B cell (primary cell): ENCODE results near the gene EPAS1. TPM values are rescaled to one million over a fixed set of nuclear protein-coding genes. Genes with fewer than 3 reads are reported as not detected.

Experiments used
- ATAC-seq: fragments of 200-7000 bp; cut with Tn5 transposase; one replicate; pipeline ENCODE4 v1.10.0; 2021; ENCODE audit warnings: low read depth, mild to moderate bottlenecking, moderate number of reproducible peaks, moderate library complexity
- CTCF ChIA-PET: fragments of 350-600 bp; sonication (Branson Sonifier 250); formaldehyde crosslinking; loops from one replicate; lab custom pipeline; 2021; ENCODE audit warnings: antibody characterized with exemption, inconsistent platforms; lab: Charles Lee
- POLR2A ChIA-PET: fragments of 350-600 bp; sonication (Branson Sonifier 250); formaldehyde crosslinking; loops from one replicate; lab custom pipeline; 2021; ENCODE audit warnings: antibody characterized with exemption; lab: Charles Lee
- DNase-seq: peaks from one replicate; pipeline ENCODE4 v3.0.0; 2013
- H2AFZ ChIP-seq: 2 replicates; pipeline ENCODE4 v1.6.1; 2012; ENCODE audit warnings: mild to moderate bottlenecking, low read depth, low read length; ENCODE audit not compliant: insufficient read depth, poor library complexity, severe bottlenecking
- H3K27ac ChIP-seq, 2 donors: 1 replicate in 1 of 2; 2 replicates in 1 of 2; pipeline ENCODE4 v1.5.1; 2012 to 2013; ENCODE audit warnings: low read length in 2 of 2, mild to moderate bottlenecking in 2 of 2, moderate library complexity in 1 of 2
- H3K27me3 ChIP-seq, 4 experiments: fragments of 200-600 bp in 1 of 4; sonication (generic) in 1 of 4; replicated peaks in 1 of 4; 1 replicate in 2 of 4; 2 replicates in 2 of 4; pipeline versions ENCODE4 v1.6.1 to v1.7.0; 2013 to 2016; ENCODE audit warnings: low read length in 3 of 4, mild to moderate bottlenecking in 2 of 4, mixed read lengths in 1 of 4, moderate library complexity in 1 of 4; ENCODE audit not compliant: insufficient read depth in 4 of 4, control insufficient read depth in 3 of 4; ENCODE audit errors: control extremely low read depth in 1 of 4
- H3K36me3 ChIP-seq, 2 experiments: replicated peaks in 1 of 2; 1 replicate in 1 of 2; 2 replicates in 1 of 2; pipeline versions ENCODE4 v1.6.1 to v1.7.1; 2013; ENCODE audit warnings: low read length in 1 of 2; ENCODE audit not compliant: insufficient read depth in 2 of 2, control insufficient read depth in 1 of 2; ENCODE audit errors: control extremely low read depth in 1 of 2, extremely low read depth in 1 of 2
- H3K4me1 ChIP-seq, 2 donors: fragments of 200-600 bp in 1 of 2; sonication (generic) in 1 of 2; 1 replicate in 1 of 2; 2 replicates in 1 of 2; pipeline versions ENCODE4 v1.5.1 to v1.6.1; 2013 to 2017; ENCODE audit warnings: low read length in 2 of 2; ENCODE audit not compliant: control insufficient read depth in 2 of 2, insufficient read depth in 2 of 2
- H3K4me2 ChIP-seq: replicated peaks from 2 replicates; pipeline ENCODE3; 2012; ENCODE audit warnings: mild to moderate bottlenecking, low read depth, low read length; ENCODE audit not compliant: poor library complexity, severe bottlenecking
- H3K4me3 ChIP-seq, 5 experiments: fragments of 200-600 bp in 1 of 5; sonication (generic) in 1 of 5; 1 replicate in 3 of 5; 2 replicates in 2 of 5; pipeline versions ENCODE4 v1.5.1 to v1.7.0; 2011 to 2016; ENCODE audit warnings: low read length in 4 of 5, mild to moderate bottlenecking in 4 of 5, low read depth in 2 of 5, control low read depth in 1 of 5, moderate library complexity in 1 of 5; ENCODE audit not compliant: insufficient read depth in 1 of 5; ENCODE audit errors: control extremely low read depth in 1 of 5, extremely low read depth in 1 of 5
- H3K79me2 ChIP-seq: fragments of 200-600 bp; sonication (generic); one replicate; pipeline ENCODE4 v1.6.0; 2016; ENCODE audit warnings: low read length; ENCODE audit not compliant: control insufficient read depth, insufficient read depth
- H3K9ac ChIP-seq: fragments of 200-600 bp; sonication (generic); 2 replicates; pipeline ENCODE4 v1.6.1; 2017; ENCODE audit warnings: mild to moderate bottlenecking, low read length, moderate library complexity
- H3K9me3 ChIP-seq, 3 donors: one replicate each; pipeline versions ENCODE4 v1.6.1 to v1.7.1; 2013; ENCODE audit warnings: low read length in 2 of 3; ENCODE audit not compliant: control insufficient read depth in 2 of 3, insufficient read depth in 1 of 3; ENCODE audit errors: control extremely low read depth in 1 of 3
- H4K20me1 ChIP-seq: 2 replicates; pipeline ENCODE4 v1.6.0; 2012; ENCODE audit warnings: mild to moderate bottlenecking, low read length; ENCODE audit not compliant: insufficient read depth, control insufficient read depth, poor library complexity, severe bottlenecking
- H3K27ac Mint-ChIP-seq: one replicate; pipeline ENCODE4 v1.8.0; 2021; ENCODE audit warnings: mixed read lengths
- H3K27me3 Mint-ChIP-seq: one replicate; pipeline ENCODE4 v1.8.0; 2021; ENCODE audit warnings: mixed read lengths
- H3K4me1 Mint-ChIP-seq: one replicate; pipeline ENCODE4 v1.8.0; 2021; ENCODE audit warnings: mixed read lengths
- H3K4me3 Mint-ChIP-seq: one replicate; pipeline ENCODE4 v1.8.0; 2021; ENCODE audit warnings: mixed read lengths
- H3K9me3 Mint-ChIP-seq: one replicate; pipeline ENCODE4 v1.8.0; 2022; ENCODE audit warnings: mixed read lengths; ENCODE audit not compliant: insufficient read depth
- EZH2 ChIP-seq: IDR thresholded peaks from 2 replicates; pipeline ENCODE4 v1.6.1; 2012; ENCODE audit warnings: borderline replicate concordance, low read depth, mild to moderate bottlenecking, moderate library complexity, low read length; ENCODE audit not compliant: insufficient read depth, poor library complexity, severe bottlenecking
- WGBS: methylation state at CpG from one replicate; pipeline ENCODE4 v1.1.5; 2013; ENCODE audit warnings: missing lambda C conversion rate; ENCODE audit not compliant: insufficient coverage; 5-methylcytosine and 5-hydroxymethylcytosine counted together
- intact Hi-C: fragments of 100-400 bp; cut with micrococcal nuclease; formaldehyde crosslinking; loops from one replicate; pipeline ENCODE4 v1.10.0; 2022
- polyA plus RNA-seq: library from polyadenylated mRNA; depleted of rRNA; stranded (reverse); fragments of >200 nt; gene quantifications from 2 replicates; pipeline ENCODE4 v1.2.3, GENCODE V29; 2012
- total RNA-seq, 2 donors: library from RNA; stranded (reverse); fragments of 120-200 nt in 1 of 2; gene quantifications; 1 replicate in 1 of 2; 2 replicates in 1 of 2; pipeline versions ENCODE4 v1.2.3 to v1.2.4, GENCODE V29; 2013 to 2022
- TF ChIP-seq, protein P1 (sequence below): fragments of 200-600 bp; IDR thresholded peaks from one replicate; pipeline ENCODE4 v1.8.0; 2022; ENCODE audit warnings: antibody characterized with exemption, mild to moderate bottlenecking

The EPAS1 gene
- total and polyA plus RNA-seq, 2 donors (not counting 1 experiment from before 2014, with no cell fraction given): 0.06 to 0.37 TPM

DNA sequence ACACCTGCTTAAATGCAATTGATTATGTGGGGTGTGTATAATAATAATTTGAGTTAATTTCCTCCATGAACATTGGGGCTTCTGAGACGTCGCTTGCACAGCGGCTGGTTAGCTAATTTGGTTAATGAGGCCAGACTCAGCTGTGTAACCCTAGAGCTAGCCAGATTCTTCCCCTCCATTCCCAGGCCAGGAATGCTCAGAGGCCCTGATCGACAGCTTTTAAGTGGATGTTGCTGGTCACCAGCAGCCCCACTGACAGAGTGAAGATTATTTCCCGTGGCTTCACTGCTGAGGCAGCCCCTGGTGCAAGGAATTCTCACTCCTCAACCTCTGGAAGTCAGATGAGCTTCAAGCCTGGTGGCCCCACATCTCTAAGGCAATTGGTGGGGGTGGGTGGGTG lies 12.4 kb upstream of the EPAS1 start:
- Mint-ChIP-seq H3K27ac (no peak overlapping the region), H3K9me3 (no peaks in the 10 kb centered on the region), H3K27me3 (peaks cover 30% of the 10 kb centered on the region), H3K4me3 (no peak overlapping the region), H3K4me1 (no peaks in the 10 kb centered on the region)
- H3K9me3 ChIP-seq: no peaks in the 10 kb centered on the region
- H3K79me2 ChIP-seq: no peaks in the 10 kb centered on the region
- H2AFZ ChIP-seq: no peak overlapping the region
- no peaks in the 10 kb centered on the region for H3K36me3 ChIP-seq
- no peak overlapping the region for H3K9ac ChIP-seq
- intact Hi-C loops: no loop called here
- no peak overlapping the region for H3K4me2 ChIP-seq
- no peaks in the 10 kb centered on the region for H4K20me1 ChIP-seq
- DNase-seq (no peak), ATAC-seq (no peak)
- H3K4me1 ChIP-seq: no peaks in the 10 kb centered on the region
- peaks cover 0 to 3% (median 0%) of the 10 kb centered on the region in 4 experiments for H3K27me3 ChIP-seq
- 96% methylated on average over 3 of the region's 5 CpGs for WGBS
- ChIA-PET POLR2A (no interaction called here), CTCF (interaction anchor here (1.4 kb wide), 1 partner anchor 9 kb away, joined by 5 read pairs; no protein-coding TSS in a partner anchor)
- H3K4me3 ChIP-seq: no peak overlapping the region
- no peak overlapping the region for H3K27ac ChIP-seq
- TF ChIP-seq, protein P1, sequence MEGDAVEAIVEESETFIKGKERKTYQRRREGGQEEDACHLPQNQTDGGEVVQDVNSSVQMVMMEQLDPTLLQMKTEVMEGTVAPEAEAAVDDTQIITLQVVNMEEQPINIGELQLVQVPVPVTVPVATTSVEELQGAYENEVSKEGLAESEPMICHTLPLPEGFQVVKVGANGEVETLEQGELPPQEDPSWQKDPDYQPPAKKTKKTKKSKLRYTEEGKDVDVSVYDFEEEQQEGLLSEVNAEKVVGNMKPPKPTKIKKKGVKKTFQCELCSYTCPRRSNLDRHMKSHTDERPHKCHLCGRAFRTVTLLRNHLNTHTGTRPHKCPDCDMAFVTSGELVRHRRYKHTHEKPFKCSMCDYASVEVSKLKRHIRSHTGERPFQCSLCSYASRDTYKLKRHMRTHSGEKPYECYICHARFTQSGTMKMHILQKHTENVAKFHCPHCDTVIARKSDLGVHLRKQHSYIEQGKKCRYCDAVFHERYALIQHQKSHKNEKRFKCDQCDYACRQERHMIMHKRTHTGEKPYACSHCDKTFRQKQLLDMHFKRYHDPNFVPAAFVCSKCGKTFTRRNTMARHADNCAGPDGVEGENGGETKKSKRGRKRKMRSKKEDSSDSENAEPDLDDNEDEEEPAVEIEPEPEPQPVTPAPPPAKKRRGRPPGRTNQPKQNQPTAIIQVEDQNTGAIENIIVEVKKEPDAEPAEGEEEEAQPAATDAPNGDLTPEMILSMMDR: no peak
- TF ChIP-seq EZH2: no peak

DNA sequence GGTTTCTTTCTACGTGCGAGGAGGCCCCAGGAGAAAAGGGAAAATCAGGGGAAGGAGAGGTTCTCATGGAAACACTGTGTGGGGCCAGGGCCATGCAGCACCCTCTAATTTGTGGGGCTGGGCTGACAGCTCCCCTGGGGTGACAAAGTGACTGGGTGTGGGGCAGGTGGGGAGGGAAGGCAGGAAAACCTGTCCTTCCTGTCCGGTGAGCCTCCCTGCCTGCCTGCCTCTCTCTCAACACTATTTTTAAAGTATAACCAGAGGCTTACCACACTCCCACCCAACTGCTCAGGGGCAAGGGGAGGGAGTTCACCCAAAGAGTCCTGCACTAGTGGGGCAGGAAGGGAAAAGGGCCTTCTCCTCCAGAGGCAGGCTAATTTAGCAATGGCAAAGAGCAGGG lies 10.5 kb upstream of the EPAS1 start:
- Histone ChIP-seq H3K79me2 (no peaks in the 10 kb centered on the region), H3K27ac (no peak overlapping the region), H3K4me2 (no peak overlapping the region), H3K4me3 (no peak overlapping the region), H3K36me3 (no peaks in the 10 kb centered on the region), H3K27me3 (peaks cover 0 to 2% (median 0%) of the 10 kb centered on the region in 4 experiments), H3K9me3 (no peaks in the 10 kb centered on the region), H4K20me1 (no peaks in the 10 kb centered on the region), H2AFZ (no peak overlapping the region), H3K9ac (no peak overlapping the region), H3K4me1 (no peaks in the 10 kb centered on the region)
- ATAC-seq: no peak
- 65% methylated on average over 2 of the region's 3 CpGs for WGBS
- no peak for DNase-seq
- Mint-ChIP-seq H3K27ac (no peak overlapping the region), H3K4me3 (no peak overlapping the region), H3K9me3 (no peaks in the 10 kb centered on the region), H3K4me1 (no peaks in the 10 kb centered on the region), H3K27me3 (peaks cover 31% of the 10 kb centered on the region)
- POLR2A ChIA-PET: no interaction called here
- intact Hi-C loops: no loop called here
- TF ChIP-seq, protein P1: no peak
- no peak for TF ChIP-seq EZH2
- CTCF ChIA-PET: no interaction called here
